Right renal pelvis (tissue), 4 donors: ENCODE measurements around the gene VDAC1. TPM values are rescaled to one million over a fixed set of nuclear protein-coding genes. Genes with fewer than 3 reads are reported as not detected.

ENCODE experiments used
- DNase-seq, 4 donors: peaks; one replicate each; pipeline ENCODE4 v3.0.0-alpha.2; 2013; ENCODE audit warnings: low read depth in 4 of 4, low spot score in 3 of 4, missing footprints in 1 of 4
- polyA plus RNA-seq, 4 donors: library from polyadenylated mRNA; unstranded; fragments of 120-200 nt; gene quantifications; one replicate each; pipeline ENCODE4 v1.2.1, GENCODE V29; 2013; ENCODE audit not compliant: insufficient read length in 4 of 4

VDAC1 gene
- polyA plus RNA-seq, 4 donors = 184 to 207 (median 205) TPM

GRCh38 chr5:133930061-133930812 is 74.5 kb downstream of the VDAC1 start:
- no peak for DNase-seq

DNA sequence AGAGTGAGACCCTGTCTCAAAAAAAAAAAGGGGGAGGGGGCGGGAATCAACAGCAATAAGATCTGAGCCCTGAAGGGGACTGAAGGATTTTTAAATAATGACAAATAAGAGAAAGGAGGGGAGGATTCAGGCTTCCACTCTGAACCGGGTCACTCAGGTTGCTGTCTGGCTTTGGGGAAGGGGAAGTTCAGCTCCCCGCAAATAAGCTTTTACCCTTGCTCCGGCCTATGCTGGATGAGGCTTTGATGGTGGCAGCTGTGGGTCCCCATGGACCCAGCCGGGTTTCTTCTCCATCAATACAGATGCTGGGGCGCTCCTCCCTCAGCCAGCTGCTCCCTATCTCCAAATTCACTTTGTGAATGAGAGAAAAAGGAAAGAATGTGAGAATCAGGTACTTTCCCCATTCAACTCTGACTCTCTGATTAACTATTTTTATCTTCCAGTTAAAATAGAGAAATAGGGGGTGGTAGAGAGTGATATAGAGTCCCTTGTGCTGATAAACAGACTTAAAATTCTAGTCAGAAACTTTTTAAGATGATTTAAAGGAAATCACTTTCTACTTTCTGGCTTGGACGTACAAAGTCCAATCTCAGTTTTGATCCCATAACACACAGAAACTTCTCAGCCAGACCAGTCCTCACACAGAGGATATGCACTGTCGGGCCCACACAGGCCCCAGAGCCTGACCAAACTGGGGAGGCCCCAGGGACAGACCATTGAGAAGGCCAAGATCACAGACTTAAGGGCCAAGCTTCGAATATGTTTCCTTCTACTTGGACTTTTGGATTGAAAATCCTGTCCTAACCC is 76.0 kb downstream of the VDAC1 start:
- no peak for DNase-seq

DNA sequence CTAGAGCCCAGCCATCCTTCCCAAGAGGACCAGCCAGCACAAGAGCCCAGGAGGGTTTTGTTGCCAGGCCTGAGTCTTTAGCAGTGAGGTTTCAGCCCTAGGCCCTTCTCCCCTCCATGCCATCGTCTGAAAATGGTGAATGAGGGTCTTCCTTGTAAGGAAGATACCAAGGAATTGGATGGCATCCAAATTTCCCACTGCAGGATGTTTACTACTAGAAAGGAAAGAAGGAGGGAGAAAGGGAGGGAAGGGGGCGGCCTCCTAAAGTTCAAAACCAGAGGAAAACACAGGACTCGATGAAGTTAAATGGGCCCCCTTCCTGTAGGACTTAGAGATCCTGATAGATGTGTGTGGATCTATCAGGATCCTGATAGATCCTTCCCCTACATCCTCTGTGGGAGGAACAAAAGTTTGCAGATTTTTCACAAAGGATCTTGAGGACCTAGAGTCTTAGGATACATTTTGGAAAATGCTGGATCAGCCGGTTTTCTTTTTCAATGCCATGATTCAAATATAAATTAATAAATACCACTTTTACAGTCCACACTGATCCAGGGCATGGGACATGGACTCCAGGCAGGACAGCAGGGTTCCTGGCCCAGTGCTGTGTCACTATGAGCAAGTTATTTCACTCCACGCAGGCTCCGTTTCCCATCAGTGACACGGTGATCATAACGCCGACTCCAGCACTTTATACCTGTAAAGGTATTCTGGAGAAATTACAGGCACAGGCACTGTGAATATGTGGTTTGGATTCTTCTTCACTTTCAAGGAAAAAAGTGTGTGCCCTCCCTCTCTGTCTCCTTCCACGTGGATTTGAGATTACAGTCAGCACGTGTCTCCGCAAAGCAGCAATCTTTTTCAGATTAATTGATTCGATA is 77.2 kb downstream of the VDAC1 start:
- no peak for DNase-seq

DNA sequence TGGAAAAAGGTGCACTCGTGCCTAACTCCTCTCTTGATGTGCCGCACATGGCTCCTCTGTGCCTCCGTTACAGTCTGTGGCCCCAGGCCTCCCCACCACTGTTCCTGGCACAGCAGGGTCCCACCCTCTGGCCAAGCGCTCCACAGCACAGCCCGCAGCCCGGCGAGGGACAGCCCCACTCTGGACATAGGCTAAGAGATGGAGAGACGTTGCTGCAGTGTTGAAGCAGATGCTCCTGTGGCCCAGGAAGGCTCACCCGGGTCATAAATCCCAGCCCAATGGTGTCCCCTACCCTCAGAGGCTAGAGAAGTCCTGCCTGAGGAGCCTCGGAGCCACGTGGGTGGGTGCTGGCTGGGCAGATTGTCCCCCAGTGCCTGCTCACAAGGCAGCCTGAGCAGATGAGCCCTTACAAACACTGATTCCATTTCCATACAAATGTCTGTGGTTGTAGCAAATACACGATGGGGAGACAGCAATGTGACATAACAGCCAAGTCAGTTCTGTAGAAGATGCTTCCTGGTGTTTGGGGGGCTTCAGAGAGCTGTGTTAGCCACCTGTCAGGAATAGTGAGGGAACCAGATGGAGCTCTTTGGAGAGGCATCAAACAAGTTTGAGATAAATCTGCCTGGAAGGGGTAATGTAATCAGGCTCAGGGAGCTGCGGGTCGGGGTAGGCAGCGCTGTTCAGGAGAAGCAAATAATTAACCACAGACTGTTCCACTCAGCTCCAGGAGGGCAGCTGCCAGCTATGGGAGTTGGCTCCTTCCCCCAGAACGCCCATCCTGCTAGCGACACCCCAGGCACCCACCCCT is 78.1 kb downstream of the VDAC1 start:
- DNase-seq = no peak

DNA sequence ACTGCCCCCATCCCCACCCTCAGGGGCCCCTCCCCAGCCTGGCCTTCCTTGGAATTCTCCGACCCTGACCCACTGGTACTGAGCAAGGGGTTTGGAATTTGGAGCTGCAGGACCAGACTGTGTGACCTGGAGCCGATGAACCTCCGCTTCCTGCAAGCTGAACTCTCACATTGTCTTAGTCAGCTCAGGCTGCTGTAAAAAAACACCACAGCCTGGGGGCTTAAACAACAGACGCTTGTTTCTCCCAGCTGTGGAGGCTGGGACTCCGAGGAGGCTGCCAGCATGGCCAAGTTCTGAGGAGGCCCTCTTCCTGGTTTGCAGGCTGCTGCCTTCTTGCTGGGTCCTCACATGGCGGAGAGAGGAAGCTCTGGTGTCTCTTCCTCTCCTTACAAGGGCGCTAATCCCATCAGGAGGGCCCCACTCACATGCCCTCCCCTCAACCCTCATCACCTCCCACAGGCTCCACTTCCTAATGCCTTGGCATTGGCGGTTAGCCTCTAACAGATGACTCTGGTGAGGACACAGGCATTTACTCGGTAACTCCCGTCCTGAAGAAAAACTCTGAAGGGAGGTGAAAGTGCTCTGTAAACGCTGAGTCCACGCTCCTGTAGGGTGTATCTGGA is 78.8 kb downstream of the VDAC1 start:
- DNase-seq = no peak

DNA sequence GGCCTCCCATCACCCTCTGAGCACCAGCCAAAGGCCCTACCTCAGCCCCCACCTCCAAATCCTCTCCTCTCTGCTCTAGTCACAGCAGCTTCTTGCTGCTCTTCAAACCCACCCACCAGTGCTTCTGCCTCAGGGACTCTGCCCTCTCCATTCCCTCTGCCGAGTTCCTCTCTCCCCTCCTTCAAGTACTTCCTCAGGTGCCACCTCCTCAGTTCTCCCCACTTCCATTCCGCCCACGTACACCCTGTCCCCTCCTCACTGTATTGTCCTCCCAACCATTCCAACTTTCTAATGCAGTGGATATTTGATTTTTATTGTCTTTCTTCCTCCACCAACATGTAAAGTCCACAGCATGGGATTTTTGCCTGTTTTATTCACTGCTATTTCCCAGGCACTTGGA is 79.5 kb downstream of the VDAC1 start:
- DNase-seq = no peak

DNA sequence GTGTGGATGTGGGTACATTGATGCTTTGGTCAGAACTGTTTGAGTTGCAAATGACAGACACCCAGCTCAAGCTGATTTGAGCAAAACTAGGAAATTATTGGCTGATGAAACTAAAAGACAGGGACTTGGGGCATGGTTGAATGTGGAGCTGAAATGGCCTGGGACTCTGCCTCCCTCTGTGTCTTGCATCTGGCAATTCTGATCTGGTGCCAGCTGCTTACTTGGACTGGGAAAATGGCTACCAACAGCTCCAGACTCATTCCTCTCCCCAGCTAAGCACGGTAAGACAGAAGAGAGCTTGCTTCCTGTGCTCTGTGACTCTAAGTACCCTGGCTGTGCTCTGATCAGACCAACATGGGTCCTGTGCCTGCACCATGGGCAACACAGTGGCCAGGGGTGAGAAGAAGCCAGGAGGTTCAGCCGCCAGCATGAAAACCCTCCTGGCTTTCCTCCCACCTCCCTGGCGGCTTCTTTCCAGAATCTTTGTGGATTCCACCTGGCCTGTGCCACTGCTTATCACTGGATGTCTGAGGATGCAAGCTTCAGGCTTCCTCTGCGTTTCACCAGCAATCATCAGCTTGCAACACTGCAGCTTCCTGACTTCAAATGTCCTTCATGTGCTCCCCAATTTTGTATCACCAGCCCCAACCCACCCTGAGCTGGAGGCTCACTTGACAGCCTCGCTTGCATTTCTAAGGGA is 80.4 kb downstream of the VDAC1 start:
- DNase-seq = no peak

- DNase-seq = no peak
These were observed 82.8 kb downstream of the VDAC1 start for GRCh38 chr5:133921979-133922378.

Other genes starting within 250 kb of the VDAC1 start
- gene C5orf15, start 36.4 kb downstream of the VDAC1 start, polyA plus RNA-seq = 100 to 1,000 TPM; 141 to 169 (median 165) TPM
- 10 to 100 TPM; 11.7 to 14.6 (median 13.2) TPM for gene TCF7, start 109.7 kb upstream of the VDAC1 start, polyA plus RNA-seq
- gene SKP1, start 172.0 kb upstream of the VDAC1 start, polyA plus RNA-seq = 100 to 1,000 TPM; 759 to 899 (median 871) TPM
- gene PPP2CA, start 221.1 kb upstream of the VDAC1 start, polyA plus RNA-seq = 100 to 1,000 TPM; 199 to 247 (median 232) TPM